PFSK-1 (cell line): ENCODE data around the gene NUF2.

Source experiments
- POLR2AphosphoS5 ChIP-seq: IDR thresholded peaks from 2 replicates; pipeline ENCODE4 v1.6.1; 2012; ENCODE audit warnings: low read depth, mild to moderate bottlenecking, control low read depth, low read length, moderate library complexity
- TAF1 ChIP-seq: IDR thresholded peaks from 2 replicates; pipeline ENCODE4 v1.6.1; 2012; ENCODE audit warnings: low read length, control low read depth, borderline replicate concordance; ENCODE audit not compliant: insufficient read depth
- TF ChIP-seq, protein P1 (sequence below), 2 experiments: IDR thresholded peaks; 2 replicates each; pipeline versions ENCODE4 v1.6.1 to v1.8.0; 2011 to 2012; ENCODE audit warnings: low read depth in 2 of 2, low read length in 2 of 2, control low read depth in 1 of 2, inconsistent platforms in 1 of 2, mild to moderate bottlenecking in 1 of 2, moderate library complexity in 1 of 2; ENCODE audit not compliant: insufficient read depth in 1 of 2

DNA sequence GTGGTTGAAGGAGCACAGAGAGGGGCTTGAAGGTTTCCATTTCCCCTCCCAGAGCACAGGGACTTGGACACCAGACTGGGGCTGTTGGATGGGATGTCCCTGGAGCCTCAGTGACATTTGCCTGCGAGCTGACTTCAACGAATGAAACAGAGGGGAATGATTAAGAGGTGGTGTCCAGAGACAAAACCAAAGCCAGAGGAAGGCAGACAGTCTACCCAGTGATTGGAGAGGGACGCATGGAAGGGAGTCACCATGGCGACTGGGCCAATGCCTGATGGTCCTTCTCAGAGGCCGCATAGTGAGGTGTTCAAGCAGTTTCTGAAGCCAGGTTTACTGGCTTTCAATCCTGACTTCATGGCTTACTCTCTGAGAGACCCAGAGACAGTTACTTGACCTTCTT, 77.2 kb downstream of the NUF2 start:
- TF ChIP-seq POLR2AphosphoS5 = no peak
- TF ChIP-seq, protein P1, sequence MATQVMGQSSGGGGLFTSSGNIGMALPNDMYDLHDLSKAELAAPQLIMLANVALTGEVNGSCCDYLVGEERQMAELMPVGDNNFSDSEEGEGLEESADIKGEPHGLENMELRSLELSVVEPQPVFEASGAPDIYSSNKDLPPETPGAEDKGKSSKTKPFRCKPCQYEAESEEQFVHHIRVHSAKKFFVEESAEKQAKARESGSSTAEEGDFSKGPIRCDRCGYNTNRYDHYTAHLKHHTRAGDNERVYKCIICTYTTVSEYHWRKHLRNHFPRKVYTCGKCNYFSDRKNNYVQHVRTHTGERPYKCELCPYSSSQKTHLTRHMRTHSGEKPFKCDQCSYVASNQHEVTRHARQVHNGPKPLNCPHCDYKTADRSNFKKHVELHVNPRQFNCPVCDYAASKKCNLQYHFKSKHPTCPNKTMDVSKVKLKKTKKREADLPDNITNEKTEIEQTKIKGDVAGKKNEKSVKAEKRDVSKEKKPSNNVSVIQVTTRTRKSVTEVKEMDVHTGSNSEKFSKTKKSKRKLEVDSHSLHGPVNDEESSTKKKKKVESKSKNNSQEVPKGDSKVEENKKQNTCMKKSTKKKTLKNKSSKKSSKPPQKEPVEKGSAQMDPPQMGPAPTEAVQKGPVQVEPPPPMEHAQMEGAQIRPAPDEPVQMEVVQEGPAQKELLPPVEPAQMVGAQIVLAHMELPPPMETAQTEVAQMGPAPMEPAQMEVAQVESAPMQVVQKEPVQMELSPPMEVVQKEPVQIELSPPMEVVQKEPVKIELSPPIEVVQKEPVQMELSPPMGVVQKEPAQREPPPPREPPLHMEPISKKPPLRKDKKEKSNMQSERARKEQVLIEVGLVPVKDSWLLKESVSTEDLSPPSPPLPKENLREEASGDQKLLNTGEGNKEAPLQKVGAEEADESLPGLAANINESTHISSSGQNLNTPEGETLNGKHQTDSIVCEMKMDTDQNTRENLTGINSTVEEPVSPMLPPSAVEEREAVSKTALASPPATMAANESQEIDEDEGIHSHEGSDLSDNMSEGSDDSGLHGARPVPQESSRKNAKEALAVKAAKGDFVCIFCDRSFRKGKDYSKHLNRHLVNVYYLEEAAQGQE (IDR thresholded peaks at IDR 0.05; ENCODE audit: insufficient read depth in 1 of 2, low read depth in 2 of 2, low read length in 2 of 2) = no peak
- no peak for TF ChIP-seq TAF1
